NCI-H187 treated with DMSO at 0.1 percent for 48 hours (cell line): ENCODE measurements around the gene POU2F3.

Experiments used
- DNase-seq: peaks from one replicate; lab custom pipeline; 2025; lab: John Stamatoyannopoulos, UW

POU2F3 gene

DNA sequence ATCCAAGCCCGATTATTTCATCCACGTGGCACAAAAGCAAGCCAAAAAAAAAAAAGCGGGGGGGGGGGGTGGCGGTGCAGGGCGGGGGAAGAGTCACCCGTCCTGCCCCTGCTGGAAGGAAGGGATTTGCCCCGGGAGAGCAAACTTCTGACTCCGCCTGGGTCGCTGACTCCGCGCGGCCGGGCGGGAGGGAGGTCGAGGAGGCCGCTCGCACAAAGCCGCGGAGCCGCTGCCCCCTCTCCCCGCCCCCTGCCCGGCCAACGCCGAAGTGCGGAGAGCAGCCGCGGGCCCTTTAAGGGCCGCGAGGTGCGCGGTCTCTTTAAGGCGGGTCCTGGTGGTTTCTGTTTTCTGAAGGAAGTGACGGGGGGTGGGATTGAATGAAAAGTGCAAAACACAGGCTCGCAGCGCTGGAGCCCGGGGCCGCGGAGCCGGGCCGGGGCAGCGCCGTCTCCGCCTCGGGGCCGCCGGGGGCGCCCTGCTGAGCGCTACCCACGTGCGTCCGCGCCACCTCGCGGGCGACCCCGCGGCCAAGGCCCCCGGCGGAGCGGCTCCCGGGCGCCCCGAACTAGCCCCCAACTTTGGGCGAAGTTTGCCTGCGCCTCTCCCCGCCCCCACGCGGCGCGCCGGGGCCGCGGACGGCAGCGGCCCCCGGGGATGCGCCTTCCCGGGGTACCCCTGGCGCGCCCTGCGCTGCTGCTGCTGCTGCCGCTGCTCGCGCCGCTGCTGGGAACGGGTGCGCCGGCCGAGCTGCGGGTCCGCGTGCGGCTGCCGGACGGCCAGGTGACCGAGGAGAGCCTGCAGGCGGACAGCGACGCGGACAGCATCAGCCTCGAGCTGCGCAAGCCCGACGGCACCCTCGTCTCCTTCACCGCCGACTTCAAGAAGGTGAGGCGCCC is 29.1 kb upstream of the POU2F3 start, which contains the start of gene OAF:
Gene OAF (plus strand): TSS at position 407 of the 896 bp plus-strand sequence. CDS start 248 bp downstream, at position 655.
- no peak for DNase-seq

DNA sequence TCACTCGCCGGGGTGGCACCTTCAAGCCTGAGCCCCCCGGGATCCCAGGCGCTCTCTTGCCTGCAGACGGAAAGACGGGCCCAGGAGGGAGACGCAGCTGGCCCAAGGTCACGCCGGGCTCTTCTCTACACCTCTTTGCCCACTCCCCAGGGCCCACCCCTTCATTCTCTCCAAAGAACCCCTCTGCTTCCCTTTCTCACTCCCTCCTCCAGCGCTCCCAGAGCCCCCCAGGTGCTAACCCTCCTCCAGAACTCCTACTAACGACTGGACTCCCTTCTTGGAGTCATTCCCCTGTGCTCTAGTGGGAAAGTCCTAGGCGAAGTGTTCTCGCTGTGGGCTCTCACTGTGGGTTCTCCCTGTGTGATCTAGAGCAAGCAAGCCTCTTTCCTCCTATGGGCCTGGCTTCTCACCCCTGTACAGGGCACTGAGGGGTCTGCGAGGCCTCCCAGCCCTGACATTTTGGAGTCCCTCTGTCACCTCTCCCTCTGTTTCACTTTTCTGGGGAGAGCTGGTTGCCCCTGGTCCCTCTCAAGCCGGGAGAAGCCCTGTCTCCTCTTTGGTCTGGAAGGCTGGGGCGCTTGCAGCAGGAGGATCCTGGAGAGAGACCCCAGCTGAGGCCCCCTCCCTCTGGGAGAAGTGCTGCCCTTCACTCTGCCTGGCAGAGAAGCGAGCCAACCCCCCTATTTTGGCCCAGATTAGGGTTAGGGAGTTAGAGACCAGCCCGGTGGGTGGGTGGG is 28.2 kb upstream of the POU2F3 start:
- DNase-seq, result no peak

DNA sequence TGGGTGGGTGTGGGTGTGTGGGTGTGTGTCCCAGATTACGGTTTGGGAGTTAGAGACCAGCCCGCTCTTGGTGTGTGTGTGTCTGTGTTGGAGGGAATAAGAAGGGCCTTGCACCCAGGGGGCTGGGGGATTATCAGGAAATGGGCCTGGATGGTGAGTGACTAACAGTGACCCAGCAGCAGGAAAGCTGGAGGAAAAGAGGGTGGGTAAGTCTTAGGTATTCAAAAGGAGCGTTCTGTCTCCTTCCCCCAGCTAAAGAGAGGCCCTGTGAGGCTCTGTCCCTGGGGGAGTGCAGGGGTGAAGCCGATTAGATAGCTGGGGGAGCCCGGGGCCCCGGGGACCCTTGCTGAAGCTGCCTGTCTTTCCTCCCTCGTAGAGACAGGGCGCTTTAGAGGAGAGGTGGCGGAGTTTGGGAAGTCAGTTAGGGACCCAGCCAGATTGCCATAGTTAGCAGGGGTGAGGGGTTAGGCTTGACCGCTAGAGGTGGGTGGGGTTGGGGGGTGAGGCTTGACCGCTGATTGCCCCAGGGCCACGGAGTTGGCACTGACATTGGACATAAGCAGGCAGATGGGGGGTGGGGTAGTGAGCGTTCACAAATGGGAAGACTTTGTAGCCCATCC is 27.6 kb upstream of the POU2F3 start:
- no peak for DNase-seq

- DNase-seq, result no peak
Measured at GRCh38 chr11:120212926-120213325, 27.0 kb upstream of the POU2F3 start.

DNA sequence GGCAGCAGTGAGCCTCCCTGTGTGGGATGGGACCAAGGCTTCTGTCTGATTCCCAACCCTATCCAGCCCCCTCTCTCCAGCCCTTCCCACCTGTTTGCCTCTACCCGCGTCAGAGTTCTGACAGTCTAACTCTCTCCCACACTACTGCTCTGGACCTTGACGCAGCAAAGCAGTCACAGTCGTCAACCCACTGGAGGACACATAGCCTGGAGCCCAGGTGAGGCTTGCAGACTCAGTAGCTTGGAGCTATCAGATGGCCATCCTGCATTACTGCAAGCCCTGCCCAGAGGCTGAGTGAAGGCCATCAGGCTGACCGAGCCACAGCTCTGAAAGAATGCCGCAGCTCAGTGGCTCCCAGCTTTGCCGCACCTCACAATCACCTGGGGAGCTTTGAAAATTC is 25.4 kb upstream of the POU2F3 start:
- DNase-seq, result no peak

GRCh38 chr11:120215634-120216033 is 24.3 kb upstream of the POU2F3 start:
- no peak for DNase-seq

DNA sequence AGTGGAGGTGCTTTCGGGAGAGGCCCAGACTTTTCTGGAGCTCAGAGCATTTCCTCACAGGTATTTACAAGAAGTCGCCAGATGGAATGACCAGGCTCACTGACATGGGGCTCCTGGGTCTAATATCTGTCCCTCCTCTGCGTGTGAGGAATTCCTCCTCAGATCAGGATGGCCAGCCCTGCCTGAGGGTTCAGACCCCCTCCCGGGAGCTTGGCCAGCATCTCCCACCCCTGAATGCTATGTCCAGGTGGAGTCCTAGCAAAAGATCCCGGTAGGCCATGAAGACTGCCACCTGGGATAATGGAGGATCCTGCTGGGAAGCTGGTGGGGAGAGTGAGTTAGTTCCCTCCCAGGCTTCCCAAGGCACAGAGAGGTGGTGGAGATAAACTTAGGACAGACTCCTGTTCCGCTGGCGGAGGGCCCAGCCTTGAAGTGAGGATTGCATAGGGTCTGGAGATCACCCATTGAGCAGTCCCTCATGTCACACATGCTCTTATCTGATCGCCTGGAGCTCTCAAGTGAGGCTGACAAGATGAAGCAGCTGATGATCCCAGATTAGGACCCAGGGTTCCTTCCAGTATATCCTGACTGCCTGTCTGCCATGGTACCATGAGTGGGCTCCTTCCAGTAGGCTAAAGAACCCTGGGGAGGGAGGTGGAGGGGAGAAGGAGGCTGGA is 23.4 kb upstream of the POU2F3 start:
- no peak for DNase-seq

- DNase-seq, result no peak
Measured at GRCh38 chr11:120217526-120217925, 22.4 kb upstream of the POU2F3 start.

DNA sequence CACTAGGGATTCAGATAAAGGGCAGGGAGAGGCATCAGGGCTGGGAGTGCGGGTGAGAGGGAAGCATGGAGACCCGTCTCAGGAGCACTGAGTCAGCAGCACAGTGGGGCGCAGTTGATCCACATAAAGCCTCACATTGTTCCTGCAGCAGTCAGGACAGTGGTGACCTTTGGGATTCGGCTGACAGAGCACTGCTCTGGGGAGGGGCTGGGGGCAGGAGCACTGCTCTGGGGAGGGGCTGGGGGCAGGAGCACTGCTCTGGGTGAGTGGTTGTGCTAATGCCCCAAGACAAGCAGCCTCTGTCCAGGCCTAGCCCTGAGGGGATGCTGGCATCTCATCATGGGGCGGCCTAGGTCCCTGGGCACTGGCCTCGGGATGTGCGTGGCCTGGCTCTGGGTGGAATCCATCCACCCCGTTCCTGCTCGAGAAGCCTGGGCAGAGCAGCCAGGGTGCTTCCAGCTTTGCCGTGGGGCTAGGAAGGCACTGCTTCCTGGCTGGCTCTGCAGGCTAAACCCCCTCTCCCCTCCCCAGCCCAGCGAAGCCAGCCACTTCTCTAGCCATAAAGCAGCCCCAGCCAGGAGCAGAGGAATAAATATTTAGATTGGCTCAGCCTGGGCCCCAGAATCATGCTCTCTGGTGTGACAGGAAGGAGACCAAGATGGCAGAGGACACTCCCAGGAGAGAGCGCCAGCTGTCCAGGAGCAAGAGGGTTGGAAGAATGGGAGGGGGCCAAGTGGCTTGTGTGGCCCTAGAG is 21.8 kb upstream of the POU2F3 start:
- no peak for DNase-seq

- no peak for DNase-seq
Measured at GRCh38 chr11:120218695-120219033, 21.3 kb upstream of the POU2F3 start.

GRCh38 chr11:120219232-120219937 is 20.6 kb upstream of the POU2F3 start:
- no peak for DNase-seq

DNA sequence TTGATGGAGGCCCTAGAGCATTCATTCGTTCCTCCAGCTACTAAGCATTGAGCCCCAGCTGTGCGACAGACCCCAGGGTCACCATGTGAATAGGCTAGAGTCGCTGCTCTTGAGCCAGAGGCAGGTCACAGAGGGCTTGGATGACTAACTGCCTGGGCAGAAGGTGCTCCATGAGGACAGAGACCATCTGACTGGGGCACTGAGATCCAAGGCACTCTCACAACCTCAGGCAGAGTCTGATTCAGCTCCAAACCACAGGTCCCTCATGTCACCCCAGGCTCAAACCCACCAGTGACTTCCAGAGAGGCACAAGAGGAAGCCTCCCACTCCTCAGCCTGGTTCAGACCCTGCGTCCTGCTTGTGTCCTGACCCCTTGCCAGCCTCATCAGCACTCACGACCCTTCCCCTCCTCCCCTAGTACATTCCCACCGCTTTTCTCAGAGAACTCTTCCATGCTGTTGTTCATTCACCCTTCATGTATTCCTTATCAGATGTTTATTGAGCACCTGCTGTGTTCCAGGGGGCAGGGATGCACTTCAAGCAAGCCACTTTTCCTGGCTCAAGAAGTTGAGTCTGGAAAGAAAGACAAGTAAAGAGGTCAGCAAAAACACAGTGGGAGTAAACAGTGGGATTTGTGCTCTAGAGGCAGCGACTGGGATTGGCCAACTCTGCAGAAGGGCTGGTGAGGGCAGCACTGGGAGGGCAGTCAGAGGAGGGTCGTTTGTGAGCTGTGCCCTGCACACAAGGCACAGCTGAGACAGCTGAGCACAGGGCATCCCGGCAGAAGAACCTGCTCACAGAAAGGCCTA is 19.8 kb upstream of the POU2F3 start:
- no peak for DNase-seq

- DNase-seq, result no peak
Measured at GRCh38 chr11:120220747-120221037, 19.2 kb upstream of the POU2F3 start.

DNA sequence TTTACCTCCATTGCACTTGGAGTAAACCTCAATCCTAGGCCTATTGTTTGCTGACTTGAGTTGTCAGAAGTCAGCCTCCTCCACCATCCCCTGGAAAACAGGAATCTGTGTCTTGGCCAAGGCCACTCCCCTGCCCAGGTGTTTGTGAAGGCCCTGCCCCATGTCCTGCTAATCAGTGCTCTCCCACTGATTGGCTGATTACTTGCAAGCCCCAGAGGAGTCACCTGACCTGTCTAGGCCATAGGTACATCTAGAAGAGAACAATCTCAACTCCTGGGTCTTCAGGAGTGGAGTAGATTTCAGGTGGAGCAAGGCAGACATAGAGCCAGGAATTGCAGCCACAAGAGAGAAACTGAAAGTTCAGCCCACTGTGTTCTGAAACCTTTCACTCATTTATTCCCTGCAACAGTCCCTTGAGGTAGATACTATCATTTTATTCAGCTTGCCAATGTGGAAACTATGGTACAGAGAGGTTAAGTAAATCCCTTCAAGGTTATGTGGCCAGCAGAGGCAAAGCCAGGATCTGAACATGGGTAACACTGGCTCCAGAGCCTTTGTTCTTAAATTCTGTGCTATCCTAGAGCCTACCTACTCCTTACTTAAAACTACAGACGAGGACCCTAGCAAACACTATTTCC is 18.7 kb upstream of the POU2F3 start:
- DNase-seq, result no peak

DNA sequence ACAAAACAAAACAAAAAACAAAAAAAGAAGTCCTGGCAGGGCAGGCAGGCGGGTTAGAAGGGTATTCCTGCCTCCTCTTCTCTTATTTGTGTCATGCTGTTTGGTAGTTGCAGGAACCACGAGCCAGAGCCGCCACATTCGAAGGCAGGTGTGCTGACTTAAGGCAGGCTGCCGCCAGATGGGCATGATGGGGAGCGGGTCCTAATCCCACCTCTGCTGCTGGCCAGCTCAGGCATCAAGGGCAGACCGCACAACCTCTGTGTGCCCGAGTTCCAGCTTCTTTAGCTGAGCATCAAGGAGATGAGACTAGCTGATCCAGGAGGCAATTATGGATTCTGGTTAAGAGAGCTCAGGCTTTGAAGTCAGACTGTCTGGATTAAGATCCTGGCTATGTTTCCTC is 17.0 kb upstream of the POU2F3 start:
- no peak for DNase-seq

DNA sequence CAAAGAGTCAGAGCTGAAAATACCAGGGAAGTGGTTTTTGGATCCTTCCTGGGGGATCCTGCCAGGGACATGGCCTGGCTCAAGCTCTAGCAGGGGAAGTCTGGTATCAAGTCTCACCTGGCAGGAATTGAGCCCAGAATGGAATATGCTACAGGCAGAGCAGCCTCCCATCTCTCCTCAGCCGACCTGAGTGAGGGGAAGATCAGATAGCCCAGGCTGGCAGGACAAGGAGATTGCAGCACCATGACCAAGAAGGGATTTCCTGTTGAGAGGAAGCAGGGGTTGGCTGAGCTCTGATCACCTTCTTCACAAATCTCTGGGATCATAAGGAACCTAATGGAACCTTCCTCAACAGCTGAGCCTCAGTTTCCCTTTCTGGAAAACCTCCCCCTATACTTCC is 16.1 kb upstream of the POU2F3 start:
- no peak for DNase-seq

- DNase-seq, result no peak
Measured at GRCh38 chr11:120224361-120224760, 15.6 kb upstream of the POU2F3 start.

- no peak for DNase-seq
Measured at GRCh38 chr11:120224972-120225909, 14.7 kb upstream of the POU2F3 start.

- no peak for DNase-seq
Measured at GRCh38 chr11:120226242-120226641, 13.7 kb upstream of the POU2F3 start.
